ENCODE measurements around the gene SEMA7A. TPM values are rescaled to one million over a fixed set of nuclear protein-coding genes. Genes with fewer than 3 reads are reported as not detected.

SEMA7A gene
- total RNA-seq, 1 experiment from 2014 or later, result 0.45 TPM

GRCh38 chr15:74396146-74396438 lies 37.7 kb downstream of the SEMA7A start:
- ChIA-PET CTCF (interaction anchor here (1.0 kb wide), 1 partner anchor 14 kb away, joined by 3 read pairs; no protein-coding TSS in a partner anchor), POLR2A (ENCODE audit: low non-redundant PET) (interaction anchor here (0.6 kb wide), 1 partner anchor 502 kb away, joined by 3 read pairs; no protein-coding TSS in a partner anchor)
- peaks cover 11% of the 10 kb centered on the region for H3K4me1 ChIP-seq (ENCODE audit: insufficient read depth, low read length, poor library complexity, severe bottlenecking)
- BruUV-seq (replicated peaks), result no TSS peak
- no peaks in the 10 kb centered on the region for H3K9me3 ChIP-seq (ENCODE audit: low read depth, low read length, poor library complexity, severe bottlenecking)
- TF ChIP-seq EZH2 (IDR thresholded peaks at IDR 0.05; ENCODE audit: borderline replicate concordance, low read depth, low read length, poor library complexity, severe bottlenecking) (no peak), CTCF (conservative IDR thresholded peaks at IDR 0.05; ENCODE audit: low read depth, low read length) (no peak)
- no peak for DNase-seq (ENCODE audit: low spot score)
- H3K27ac ChIP-seq (ENCODE audit: low read depth, low read length, poor library complexity, severe bottlenecking), result no peak overlapping the region
- H3K4me3 ChIP-seq (ENCODE audit: low read depth, low read length, poor library complexity, severe bottlenecking), result no peak overlapping the region
- no peaks in the 10 kb centered on the region for H3K27me3 ChIP-seq (replicated peaks; ENCODE audit: insufficient read depth, low read depth, low read length, poor library complexity)
- H3K36me3 ChIP-seq (ENCODE audit: insufficient read depth, low read length, poor library complexity, severe bottlenecking), result no peaks in the 10 kb centered on the region
- intact Hi-C loops (cut with micrococcal nuclease; ENCODE audit: unreplicated experiment), result no loop called here

GRCh38 chr15:74395319-74396145 lies 38.2 kb downstream of the SEMA7A start:
- no peak for DNase-seq (ENCODE audit: low spot score)
- POLR2A ChIA-PET (ENCODE audit: low non-redundant PET), result interaction anchor here (0.6 kb wide), 2 partner anchors 503 to 562 kb away, joined by 3 read pairs; no protein-coding TSS in a partner anchor
- Histone ChIP-seq H3K27ac (ENCODE audit: low read depth, low read length, poor library complexity, severe bottlenecking) (no peak overlapping the region), H3K4me1 (ENCODE audit: insufficient read depth, low read length, poor library complexity, severe bottlenecking) (peaks cover 11% of the 10 kb centered on the region), H3K4me3 (ENCODE audit: low read depth, low read length, poor library complexity, severe bottlenecking) (no peak overlapping the region), H3K27me3 (replicated peaks; ENCODE audit: insufficient read depth, low read depth, low read length, poor library complexity) (no peaks in the 10 kb centered on the region), H3K36me3 (ENCODE audit: insufficient read depth, low read length, poor library complexity, severe bottlenecking) (no peaks in the 10 kb centered on the region), H3K9me3 (ENCODE audit: low read depth, low read length, poor library complexity, severe bottlenecking) (no peaks in the 10 kb centered on the region)
- CTCF ChIA-PET, result interaction anchor here (1.0 kb wide), 1 partner anchor 13 kb away, joined by 3 read pairs; no protein-coding TSS in a partner anchor
- intact Hi-C loops (cut with micrococcal nuclease; ENCODE audit: unreplicated experiment), result no loop called here
- BruUV-seq (replicated peaks), result no TSS peak
- TF ChIP-seq EZH2 (IDR thresholded peaks at IDR 0.05; ENCODE audit: borderline replicate concordance, low read depth, low read length, poor library complexity, severe bottlenecking), result no peak
- TF ChIP-seq CTCF (conservative IDR thresholded peaks at IDR 0.05; ENCODE audit: low read depth, low read length), result no peak

- DNase-seq (ENCODE audit: low spot score), result no peak
- ChIA-PET POLR2A (ENCODE audit: low non-redundant PET) (no interaction called here), CTCF (no interaction called here)
- intact Hi-C loops (cut with micrococcal nuclease; ENCODE audit: unreplicated experiment), result no loop called here
- Histone ChIP-seq H3K4me3 (ENCODE audit: low read depth, low read length, poor library complexity, severe bottlenecking) (no peak overlapping the region), H3K4me1 (ENCODE audit: insufficient read depth, low read length, poor library complexity, severe bottlenecking) (no peaks in the 10 kb centered on the region), H3K36me3 (ENCODE audit: insufficient read depth, low read length, poor library complexity, severe bottlenecking) (no peaks in the 10 kb centered on the region), H3K27me3 (replicated peaks; ENCODE audit: insufficient read depth, low read depth, low read length, poor library complexity) (no peaks in the 10 kb centered on the region), H3K9me3 (ENCODE audit: low read depth, low read length, poor library complexity, severe bottlenecking) (no peaks in the 10 kb centered on the region), H3K27ac (ENCODE audit: low read depth, low read length, poor library complexity, severe bottlenecking) (no peak overlapping the region)
- BruUV-seq (replicated peaks), result no TSS peak
- TF ChIP-seq EZH2 (IDR thresholded peaks at IDR 0.05; ENCODE audit: borderline replicate concordance, low read depth, low read length, poor library complexity, severe bottlenecking) (no peak), CTCF (conservative IDR thresholded peaks at IDR 0.05; ENCODE audit: low read depth, low read length) (no peak)
Observed at GRCh38 chr15:74394090-74394846, 39.5 kb downstream of the SEMA7A start.

Data from A673 (cell line).